Astrocyte (in vitro differentiated cells and primary cell): ENCODE results near the gene AQP7.

Experiments used
- CTCF ChIP-seq: IDR thresholded peaks from 2 replicates; pipeline ENCODE4 v1.5.1; 2011; ENCODE audit warnings: low read depth, mild to moderate bottlenecking, inconsistent platforms, low read length, moderate library complexity; ENCODE audit not compliant: insufficient read depth
- EZH2 ChIP-seq: IDR thresholded peaks from 2 replicates; pipeline ENCODE4 v1.6.1; 2012; ENCODE audit warnings: mild to moderate bottlenecking, low read length, inconsistent platforms; ENCODE audit not compliant: insufficient read depth

GRCh38 chr9:33449715-33450114 is 47.3 kb upstream of the AQP7 start:
- no peak for TF ChIP-seq EZH2
- no peak for TF ChIP-seq CTCF
